HL-60 (cell line): Measurements from ENCODE around the gene IGFBP6.

Experiments
- DNase-seq, 2 experiments: peaks; one replicate each; pipeline ENCODE4 v3.0.0-alpha.2; 2010 to 2020; ENCODE audit warnings: low read depth in 1 of 2, low spot score in 1 of 2
- H3K27ac ChIP-seq: fragments of 250-450 bp; sonication (Bioruptor Pico); replicated peaks from 2 replicates; pipeline ENCODE4 v1.5.1; 2020; ENCODE audit warnings: mild to moderate bottlenecking, moderate library complexity
- H3K27me3 ChIP-seq: fragments of 250-450 bp; sonication (Bioruptor Pico); 2 replicates; pipeline ENCODE4 v1.5.1; 2021; ENCODE audit warnings: mild to moderate bottlenecking, moderate library complexity; ENCODE audit not compliant: insufficient read depth, poor library complexity, severe bottlenecking
- H3K4me3 ChIP-seq: replicated peaks from 2 replicates; pipeline ENCODE4 v1.5.1; 2011; ENCODE audit warnings: mild to moderate bottlenecking, control low read depth, low read length; ENCODE audit not compliant: insufficient read depth
- CTCF ChIP-seq: IDR thresholded peaks from one replicate; pipeline ENCODE4 v1.5.1; 2011; ENCODE audit warnings: low read length, control low read depth, inconsistent platforms; ENCODE audit not compliant: insufficient read depth
- GABPA ChIP-seq: IDR thresholded peaks from 2 replicates; pipeline ENCODE4 v1.6.1; 2012; ENCODE audit warnings: low read depth
- POLR2AphosphoS5 ChIP-seq: IDR thresholded peaks from 2 replicates; pipeline ENCODE4 v1.6.1; 2012; ENCODE audit warnings: low read depth
- REST ChIP-seq: IDR thresholded peaks from 2 replicates; pipeline ENCODE4 v1.6.1; 2012; ENCODE audit warnings: low read depth; ENCODE audit not compliant: insufficient replicate concordance
- SPI1 ChIP-seq: IDR thresholded peaks from 2 replicates; pipeline ENCODE4 v1.6.1; 2012; ENCODE audit warnings: low read depth, mild to moderate bottlenecking, borderline replicate concordance

IGFBP6 gene

GRCh38 chr12:53115891-53116648, 18.6 kb downstream of the IGFBP6 start:
- Histone ChIP-seq H3K27ac (no peak overlapping the region), H3K4me3 (no peak overlapping the region), H3K27me3 (no peaks in the 10 kb centered on the region)
- DNase-seq = no peak
- TF ChIP-seq GABPA (no peak), POLR2AphosphoS5 (no peak), SPI1 (no peak), REST (no peak), CTCF (no peak)

- no peak for DNase-seq
- H3K4me3 ChIP-seq = no peak overlapping the region
- H3K27ac ChIP-seq = no peak overlapping the region
- no peaks in the 10 kb centered on the region for H3K27me3 ChIP-seq
- TF ChIP-seq SPI1 (no peak), REST (no peak), CTCF (no peak)
Measured at GRCh38 chr12:53118751-53119300, 21.4 kb downstream of the IGFBP6 start.

- Histone ChIP-seq H3K27me3 (no peaks in the 10 kb centered on the region), H3K27ac (no peak overlapping the region), H3K4me3 (no peak overlapping the region)
- no peak for DNase-seq
- no peak for TF ChIP-seq GABPA
- TF ChIP-seq SPI1 = no peak
- no peak for TF ChIP-seq POLR2AphosphoS5
- TF ChIP-seq CTCF = no peak
- no peak for TF ChIP-seq REST
Measured at GRCh38 chr12:53120685-53121525, 23.4 kb downstream of the IGFBP6 start.
